IMR-90 (cell line): Measurements from ENCODE around the gene ZNF217. TPM values are rescaled to one million over a fixed set of nuclear protein-coding genes. Genes with fewer than 3 reads are reported as not detected.

ENCODE experiments used
- ATAC-seq: fragments of 200-7000 bp; cut with Tn5 transposase; 2 replicates; pipeline ENCODE4 v1.9.1; 2020; ENCODE audit warnings: low read depth, mild to moderate bottlenecking, moderate library complexity
- BruUV-seq: library from RNA; stranded (reverse); fragments of 400-500 nt; replicated peaks from 2 replicates; lab custom pipeline; 2021; lab: Mats Ljungman, UMichigan
- CTCF ChIA-PET: fragments of 300-600 bp; formaldehyde crosslinking; extraction: SDS; loops from one replicate; lab custom pipeline; 2021; ENCODE audit warnings: antibody characterized with exemption; lab: Yijun Ruan, JAX
- POLR2A ChIA-PET: fragments of 300-600 bp; sonication (Branson Sonifier 250); formaldehyde crosslinking; loops from one replicate; lab custom pipeline; 2022; ENCODE audit warnings: antibody characterized with exemption; ENCODE audit not compliant: unreplicated experiment; lab: Charles Lee
- DNase-seq: peaks from one replicate; pipeline ENCODE4 v3.0.0; 2013
- H2AFZ ChIP-seq: replicated peaks from 2 replicates; pipeline ENCODE3; 2013; ENCODE audit warnings: low read length, mild to moderate bottlenecking; ENCODE audit not compliant: poor library complexity
- H2AK5ac ChIP-seq: 2 replicates; pipeline ENCODE4 v1.6.1; 2013; ENCODE audit warnings: low read depth, low read length, inconsistent platforms
- H2AK9ac ChIP-seq: replicated peaks from 2 replicates; pipeline ENCODE3; 2013; ENCODE audit warnings: mild to moderate bottlenecking, low read depth, low read length, moderate library complexity; ENCODE audit not compliant: poor library complexity
- H2BK120ac ChIP-seq: 2 replicates; pipeline ENCODE4 v1.6.1; 2013; ENCODE audit warnings: low read depth, low read length, inconsistent platforms
- H2BK15ac ChIP-seq: 3 replicates; pipeline ENCODE4 v1.6.1; 2013; ENCODE audit warnings: low read depth, low read length, inconsistent platforms
- H2BK20ac ChIP-seq: 2 replicates; pipeline ENCODE4 v1.6.1; 2013; ENCODE audit warnings: low read depth, mild to moderate bottlenecking, inconsistent platforms, low read length, moderate library complexity
- H2BK5ac ChIP-seq: 2 replicates; pipeline ENCODE4 v1.6.1; 2013; ENCODE audit warnings: mild to moderate bottlenecking, low read depth, low read length, inconsistent platforms; ENCODE audit not compliant: poor library complexity, severe bottlenecking
- H3K14ac ChIP-seq: replicated peaks from 2 replicates; pipeline ENCODE4 v1.6.1; 2013; ENCODE audit warnings: low read depth, low read length, inconsistent platforms
- H3K18ac ChIP-seq: 2 replicates; pipeline ENCODE4 v1.6.1; 2013; ENCODE audit warnings: low read depth, low read length, control low read depth
- H3K23ac ChIP-seq: 2 replicates; pipeline ENCODE4 v1.6.1; 2013; ENCODE audit warnings: low read depth, low read length, inconsistent platforms
- H3K27ac ChIP-seq: 2 replicates; pipeline ENCODE4 v1.5.1; 2013; ENCODE audit warnings: mild to moderate bottlenecking, control low read depth, low read length; ENCODE audit not compliant: insufficient read depth
- H3K27me3 ChIP-seq: 2 replicates; pipeline ENCODE4 v1.6.1; 2013; ENCODE audit warnings: low read length; ENCODE audit not compliant: control insufficient read depth, insufficient read depth
- H3K36me3 ChIP-seq: 2 replicates; pipeline ENCODE4 v1.6.1; 2013; ENCODE audit warnings: low read length, mixed read lengths; ENCODE audit not compliant: control insufficient read depth, insufficient read depth
- H3K4ac ChIP-seq: 2 replicates; pipeline ENCODE4 v1.6.1; 2013; ENCODE audit warnings: low read depth, low read length, inconsistent platforms
- H3K4me1 ChIP-seq: 2 replicates; pipeline ENCODE4 v1.6.1; 2013; ENCODE audit warnings: low read length, mixed read lengths; ENCODE audit not compliant: control insufficient read depth, insufficient read depth
- H3K4me2 ChIP-seq: 2 replicates; pipeline ENCODE4 v1.6.1; 2013; ENCODE audit warnings: low read depth, mild to moderate bottlenecking, control low read depth, low read length, moderate library complexity
- H3K4me3 ChIP-seq: 2 replicates; pipeline ENCODE4 v1.5.1; 2013; ENCODE audit warnings: low read depth, mild to moderate bottlenecking, control low read depth, low read length, moderate library complexity; ENCODE audit not compliant: insufficient read depth
- H3K56ac ChIP-seq: 2 replicates; pipeline ENCODE4 v1.6.1; 2013; ENCODE audit warnings: low read length, inconsistent platforms; ENCODE audit not compliant: insufficient read depth; ENCODE audit errors: extremely low read depth
- H3K79me1 ChIP-seq, 2 experiments: 2 replicates each; pipeline ENCODE4 v1.6.1; 2013; ENCODE audit warnings: low read length in 2 of 2, inconsistent platforms in 1 of 2, low read depth in 1 of 2
- H3K9ac ChIP-seq: 2 replicates; pipeline ENCODE4 v1.6.1; 2013; ENCODE audit warnings: low read depth, low read length, control low read depth
- H3K9me1 ChIP-seq: 2 replicates; pipeline ENCODE4 v1.6.1; 2013; ENCODE audit warnings: low read length, inconsistent platforms; ENCODE audit not compliant: insufficient read depth
- H3K9me3 ChIP-seq: 2 replicates; pipeline ENCODE4 v1.6.1; 2013; ENCODE audit warnings: low read length; ENCODE audit not compliant: control insufficient read depth, insufficient read depth
- H4K20me1 ChIP-seq: 2 replicates; pipeline ENCODE4 v1.6.1; 2013; ENCODE audit warnings: low read length, inconsistent platforms; ENCODE audit not compliant: insufficient read depth
- H4K5ac ChIP-seq: 2 replicates; pipeline ENCODE4 v1.6.1; 2013; ENCODE audit warnings: mild to moderate bottlenecking, low read depth, low read length, control low read depth
- H4K8ac ChIP-seq, 2 experiments: 2 replicates each; pipeline ENCODE4 v1.6.1; 2013; ENCODE audit warnings: low read depth in 2 of 2, low read length in 2 of 2, control low read depth in 1 of 2, inconsistent platforms in 1 of 2
- H4K91ac ChIP-seq: 2 replicates; pipeline ENCODE4 v1.6.1; 2013; ENCODE audit warnings: low read depth, low read length, inconsistent platforms; ENCODE audit not compliant: insufficient read depth
- BHLHE40 ChIP-seq: fragments of 150-350 bp; IDR thresholded peaks from 2 replicates; pipeline ENCODE4 v1.6.1; 2016; ENCODE audit warnings: mild to moderate bottlenecking, low read depth, low read length
- CHD1 ChIP-seq: IDR thresholded peaks from 2 replicates; pipeline ENCODE4 v1.6.1; 2012; ENCODE audit warnings: low read depth, low read length, improper control_type of control experiment
- FOS ChIP-seq: fragments of 150-350 bp; IDR thresholded peaks from 2 replicates; pipeline ENCODE4 v1.6.1; 2016; ENCODE audit warnings: low read depth, low read length
- MAFK ChIP-seq: IDR thresholded peaks from 2 replicates; pipeline ENCODE4 v1.6.1; 2012; ENCODE audit warnings: low read depth, low read length, improper control_type of control experiment
- MAZ ChIP-seq: IDR thresholded peaks from 2 replicates; pipeline ENCODE4 v1.6.1; 2012; ENCODE audit warnings: low read depth, mild to moderate bottlenecking, low read length, improper control_type of control experiment, moderate library complexity, borderline replicate concordance
- MXI1 ChIP-seq: IDR thresholded peaks from 2 replicates; pipeline ENCODE4 v1.6.1; 2012; ENCODE audit warnings: low read depth, mild to moderate bottlenecking, low read length, moderate library complexity, borderline replicate concordance
- NFE2L2 ChIP-seq: fragments of 150-350 bp; IDR thresholded peaks from 2 replicates; pipeline ENCODE4 v1.6.1; 2016; ENCODE audit warnings: low read depth, mild to moderate bottlenecking, low read length
- POLR2A ChIP-seq: IDR thresholded peaks from 2 replicates; pipeline ENCODE4 v1.6.1; 2012; ENCODE audit warnings: mild to moderate bottlenecking, low read depth, low read length
- RAD21 ChIP-seq: IDR thresholded peaks from 2 replicates; pipeline ENCODE4 v1.6.1; 2012; ENCODE audit warnings: low read length, improper control_type of control experiment
- RFX5 ChIP-seq: IDR thresholded peaks from 2 replicates; pipeline ENCODE4 v1.8.0; 2012; ENCODE audit warnings: low read depth, mild to moderate bottlenecking, low read length, moderate library complexity
- SMC3 ChIP-seq: fragments of 150-350 bp; IDR thresholded peaks from 2 replicates; pipeline ENCODE4 v1.6.1; 2016; ENCODE audit warnings: low read depth, mild to moderate bottlenecking, antibody characterized with exemption, low read length, moderate library complexity
- WGBS, 2 experiments: methylation state at CpG; one replicate each; pipeline versions ENCODE4 v1.1.5 to v1.1.7; 2013; ENCODE audit warnings: missing lambda C conversion rate in 2 of 2; ENCODE audit not compliant: insufficient read length in 1 of 2; ENCODE audit errors: extremely low coverage in 2 of 2; 5-methylcytosine and 5-hydroxymethylcytosine counted together
- dilution Hi-C: fragments of 300-500 bp; cut with HindIII; formaldehyde crosslinking; loops from one replicate; pipeline ENCODE4 v1.14.3; 2018; ENCODE audit warnings: low sequenced_read_pairs; ENCODE audit not compliant: unreplicated experiment
- in situ Hi-C: fragments of 300-500 bp; cut with MboI; formaldehyde crosslinking; loops from 3 replicates; pipeline ENCODE4 v1.14.3; 2019; ENCODE audit warnings: low sequenced_read_pairs, inconsistent platforms, mixed read lengths
- intact Hi-C: fragments of 100-400 bp; cut with micrococcal nuclease; formaldehyde crosslinking; loops from 2 replicates; pipeline ENCODE4 v1.10.0; 2022
- polyA plus RNA-seq, 3 experiments: library from polyadenylated mRNA; depleted of rRNA; stranded (reverse); fragments of >200 nt; gene quantifications; 2 replicates each; pipeline ENCODE4 v1.2.3, GENCODE V29; 2012; ENCODE audit warnings: low replicate concordance in 1 of 3
- total RNA-seq: library from RNA; depleted of rRNA; stranded (reverse); fragments of >200 nt; gene quantifications from 2 replicates; pipeline ENCODE4 v1.2.3, GENCODE V29; 2012
- TF ChIP-seq, protein P1 (sequence below): fragments of 150-350 bp; IDR thresholded peaks from 2 replicates; pipeline ENCODE4 v1.6.1; 2016; ENCODE audit warnings: low read depth, mild to moderate bottlenecking, low read length, moderate library complexity, borderline replicate concordance
- TF ChIP-seq, protein P2 (sequence below): fragments of 150-350 bp; IDR thresholded peaks from 2 replicates; pipeline ENCODE4 v1.6.1; 2017; ENCODE audit warnings: mild to moderate bottlenecking, antibody characterized with exemption, low read length, low read depth
- TF ChIP-seq, protein P3 (sequence below): conservative IDR thresholded peaks from 2 replicates; pipeline ENCODE4 v1.5.1; 2012; ENCODE audit warnings: mild to moderate bottlenecking, low read depth, low read length, improper control_type of control experiment

The ZNF217 gene
- total and polyA plus RNA-seq, 2 of the 4 experiments (the other 2 are of a cell fraction) = 9.1 to 27.8 TPM

DNA sequence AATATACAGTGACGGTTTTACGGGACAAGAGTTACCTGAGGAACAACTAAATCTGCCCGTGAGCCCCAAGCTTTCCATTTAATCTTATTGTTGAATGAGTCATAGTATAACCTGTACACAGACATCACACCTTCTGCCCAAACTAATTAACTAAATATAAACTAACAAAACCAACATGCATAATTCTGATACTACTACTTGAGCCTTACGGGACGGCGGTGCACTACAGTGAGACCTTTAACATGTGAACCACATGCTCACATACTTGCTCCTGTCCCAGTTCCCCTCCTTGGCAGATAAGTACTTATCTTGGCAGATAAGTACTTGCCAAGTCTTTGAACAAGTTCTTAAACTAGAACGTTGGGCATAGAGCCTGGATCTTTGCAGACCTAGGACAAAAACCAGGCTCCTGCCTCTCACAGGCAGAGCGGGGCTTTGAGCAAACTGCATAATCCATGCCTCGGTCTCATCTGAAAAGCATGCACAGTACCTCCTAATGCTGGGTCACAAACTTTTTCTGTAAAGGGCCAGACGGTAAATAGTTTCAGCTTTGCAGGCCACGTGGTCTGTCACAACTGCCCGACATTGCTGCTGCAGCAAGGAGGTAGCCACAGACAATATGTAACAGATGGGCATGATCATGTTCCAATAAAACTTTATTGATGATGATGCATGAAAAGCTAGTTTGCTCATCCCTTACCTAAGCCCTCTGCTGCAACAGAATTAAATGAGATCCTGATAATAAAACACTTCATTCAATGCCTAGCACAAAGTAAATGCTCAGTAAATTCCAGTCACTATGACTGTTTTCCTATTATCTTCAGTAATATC is 23.0 kb downstream of the ZNF217 start:
- POLR2A ChIA-PET = interaction anchor here (0.5 kb wide), 1 partner anchor 374 kb away, joined by 6 read pairs; no protein-coding TSS in a partner anchor
- no peak overlapping the region for H3K18ac ChIP-seq
- H4K5ac ChIP-seq = no peak overlapping the region
- H4K20me1 ChIP-seq = peaks cover 51% of the 10 kb centered on the region
- no peak overlapping the region for H4K91ac ChIP-seq
- H3K9me1 ChIP-seq = no peaks in the 10 kb centered on the region
- no peak overlapping the region for H3K56ac ChIP-seq
- peaks cover 2% of the 10 kb centered on the region; the same call in 1 of the 2 replicates for H3K4me1 ChIP-seq
- H3K36me3 ChIP-seq = peaks cover 64% of the 10 kb centered on the region
- H3K79me1 ChIP-seq = peaks cover 29 to 53% of the 10 kb centered on the region in 2 experiments
- in situ Hi-C loops (loop anchor here (10.0 kb wide), 1 partner anchor 634 kb away; the partner anchor contains the start of gene PFDN4), dilution Hi-C loops (no loop called here), intact Hi-C loops (loop anchor here (10.0 kb wide), 1 partner anchor 494 kb away; no protein-coding TSS in a partner anchor)
- H2AK9ac ChIP-seq = no peak overlapping the region
- CTCF ChIA-PET = interaction anchor here (1.3 kb wide), 1 partner anchor 369 kb away, joined by 5 read pairs; no protein-coding TSS in a partner anchor
- BruUV-seq = no TSS peak
- no peak overlapping the region for H2AFZ ChIP-seq
- H2AK5ac ChIP-seq = no peak overlapping the region
- TF ChIP-seq, protein P1, sequence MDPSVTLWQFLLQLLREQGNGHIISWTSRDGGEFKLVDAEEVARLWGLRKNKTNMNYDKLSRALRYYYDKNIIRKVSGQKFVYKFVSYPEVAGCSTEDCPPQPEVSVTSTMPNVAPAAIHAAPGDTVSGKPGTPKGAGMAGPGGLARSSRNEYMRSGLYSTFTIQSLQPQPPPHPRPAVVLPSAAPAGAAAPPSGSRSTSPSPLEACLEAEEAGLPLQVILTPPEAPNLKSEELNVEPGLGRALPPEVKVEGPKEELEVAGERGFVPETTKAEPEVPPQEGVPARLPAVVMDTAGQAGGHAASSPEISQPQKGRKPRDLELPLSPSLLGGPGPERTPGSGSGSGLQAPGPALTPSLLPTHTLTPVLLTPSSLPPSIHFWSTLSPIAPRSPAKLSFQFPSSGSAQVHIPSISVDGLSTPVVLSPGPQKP = no peak
- TF ChIP-seq RAD21 = no peak
- TF ChIP-seq FOS = no peak
- TF ChIP-seq CHD1 = no peak
- no peak for TF ChIP-seq MXI1
- no peak for TF ChIP-seq BHLHE40
- TF ChIP-seq, protein P2, sequence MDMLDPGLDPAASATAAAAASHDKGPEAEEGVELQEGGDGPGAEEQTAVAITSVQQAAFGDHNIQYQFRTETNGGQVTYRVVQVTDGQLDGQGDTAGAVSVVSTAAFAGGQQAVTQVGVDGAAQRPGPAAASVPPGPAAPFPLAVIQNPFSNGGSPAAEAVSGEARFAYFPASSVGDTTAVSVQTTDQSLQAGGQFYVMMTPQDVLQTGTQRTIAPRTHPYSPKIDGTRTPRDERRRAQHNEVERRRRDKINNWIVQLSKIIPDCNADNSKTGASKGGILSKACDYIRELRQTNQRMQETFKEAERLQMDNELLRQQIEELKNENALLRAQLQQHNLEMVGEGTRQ = no peak
- TF ChIP-seq POLR2A = no peak
- no peak for TF ChIP-seq SMC3
- TF ChIP-seq, protein P3, sequence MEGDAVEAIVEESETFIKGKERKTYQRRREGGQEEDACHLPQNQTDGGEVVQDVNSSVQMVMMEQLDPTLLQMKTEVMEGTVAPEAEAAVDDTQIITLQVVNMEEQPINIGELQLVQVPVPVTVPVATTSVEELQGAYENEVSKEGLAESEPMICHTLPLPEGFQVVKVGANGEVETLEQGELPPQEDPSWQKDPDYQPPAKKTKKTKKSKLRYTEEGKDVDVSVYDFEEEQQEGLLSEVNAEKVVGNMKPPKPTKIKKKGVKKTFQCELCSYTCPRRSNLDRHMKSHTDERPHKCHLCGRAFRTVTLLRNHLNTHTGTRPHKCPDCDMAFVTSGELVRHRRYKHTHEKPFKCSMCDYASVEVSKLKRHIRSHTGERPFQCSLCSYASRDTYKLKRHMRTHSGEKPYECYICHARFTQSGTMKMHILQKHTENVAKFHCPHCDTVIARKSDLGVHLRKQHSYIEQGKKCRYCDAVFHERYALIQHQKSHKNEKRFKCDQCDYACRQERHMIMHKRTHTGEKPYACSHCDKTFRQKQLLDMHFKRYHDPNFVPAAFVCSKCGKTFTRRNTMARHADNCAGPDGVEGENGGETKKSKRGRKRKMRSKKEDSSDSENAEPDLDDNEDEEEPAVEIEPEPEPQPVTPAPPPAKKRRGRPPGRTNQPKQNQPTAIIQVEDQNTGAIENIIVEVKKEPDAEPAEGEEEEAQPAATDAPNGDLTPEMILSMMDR = no peak
- TF ChIP-seq MAZ = no peak
- TF ChIP-seq RFX5 = no peak
- no peak for TF ChIP-seq MAFK
- TF ChIP-seq NFE2L2 = no peak
- no peak overlapping the region for H2BK20ac ChIP-seq
- H2BK15ac ChIP-seq = no peak overlapping the region
- DNase-seq (no peak), ATAC-seq (no peak)
- H3K9ac ChIP-seq = no peak overlapping the region
- H2BK5ac ChIP-seq = no peak overlapping the region
- H2BK120ac ChIP-seq = no peak overlapping the region
- no peak overlapping the region for H3K4me3 ChIP-seq
- no peak overlapping the region for H4K8ac ChIP-seq
- no peaks in the 10 kb centered on the region for H3K9me3 ChIP-seq
- WGBS, 2 experiments = 79% methylated on average over 7 of the region's 12 CpGs; no CpG with 5 or more reads in 1 of the 2 experiments
- H3K4ac ChIP-seq = no peak overlapping the region
- no peak overlapping the region for H3K14ac ChIP-seq
- H3K27ac ChIP-seq = no peak overlapping the region
- H3K27me3 ChIP-seq = no peaks in the 10 kb centered on the region
- no peak overlapping the region for H3K4me2 ChIP-seq
- no peak overlapping the region for H3K23ac ChIP-seq
